Common myeloid progenitor, CD34-positive (primary cell): ENCODE measurements around the gene APP.

ENCODE experiments used
- CTCF ChIA-PET: fragments of 350-600 bp; sonication (Branson Sonifier 250); formaldehyde crosslinking; loops from one replicate; lab custom pipeline; 2021; ENCODE audit warnings: antibody characterized with exemption; lab: Charles Lee
- POLR2A ChIA-PET: fragments of 350-600 bp; sonication (Branson Sonifier 250); formaldehyde crosslinking; loops from one replicate; lab custom pipeline; 2021; ENCODE audit warnings: antibody characterized with exemption; lab: Charles Lee
- DNase-seq, 3 donors: peaks; one replicate each; pipeline versions ENCODE4 v3.0.0 to v3.0.0-alpha.2; 2013
- H3K27ac ChIP-seq, 2 experiments: 1 replicate in 1 of 2; 2 replicates in 1 of 2; pipeline ENCODE4 v1.7.0; 2013; ENCODE audit warnings: inconsistent platforms in 2 of 2, low read length in 2 of 2, mild to moderate bottlenecking in 2 of 2, low read depth in 1 of 2, moderate library complexity in 1 of 2; ENCODE audit not compliant: severe bottlenecking in 2 of 2, insufficient read depth in 1 of 2, poor library complexity in 1 of 2
- H3K27me3 ChIP-seq, 5 experiments: replicated peaks in 2 of 5; 1 replicate in 3 of 5; 2 replicates in 2 of 5; pipeline versions ENCODE4 v1.6.1 to v1.7.0; 2013; ENCODE audit warnings: low read length in 4 of 5, mild to moderate bottlenecking in 2 of 5, moderate library complexity in 2 of 5, inconsistent platforms in 1 of 5; ENCODE audit not compliant: insufficient read depth in 5 of 5, control insufficient read depth in 4 of 5
- H3K36me3 ChIP-seq, 4 experiments: 1 replicate in 2 of 4; 2 replicates in 2 of 4; pipeline versions ENCODE4 v1.6.1 to v1.7.0; 2013; ENCODE audit warnings: low read length in 3 of 4, control low read depth in 1 of 4, mild to moderate bottlenecking in 1 of 4; ENCODE audit not compliant: control insufficient read depth in 4 of 4, insufficient read depth in 4 of 4
- H3K4me1 ChIP-seq, 4 experiments: 1 replicate in 3 of 4; 2 replicates in 1 of 4; pipeline versions ENCODE4 v1.6.1 to v1.7.1; 2013; ENCODE audit warnings: low read length in 3 of 4, mild to moderate bottlenecking in 3 of 4, control low read depth in 1 of 4, inconsistent platforms in 1 of 4, moderate library complexity in 1 of 4; ENCODE audit not compliant: control insufficient read depth in 4 of 4, insufficient read depth in 4 of 4; ENCODE audit errors: control extremely low read depth in 1 of 4
- H3K4me3 ChIP-seq, 7 experiments: 1 replicate in 4 of 7; 2 replicates in 3 of 7; pipeline versions ENCODE4 v1.5.1 to v1.7.0; 2013; ENCODE audit warnings: mild to moderate bottlenecking in 7 of 7, low read length in 6 of 7, moderate library complexity in 6 of 7, inconsistent platforms in 2 of 7, low read depth in 2 of 7, control low read depth in 1 of 7; ENCODE audit not compliant: insufficient read depth in 4 of 7, control insufficient read depth in 1 of 7; ENCODE audit errors: extremely low read depth in 1 of 7
- H3K9me3 ChIP-seq, 5 experiments: 1 replicate in 4 of 5; 2 replicates in 1 of 5; pipeline versions ENCODE4 v1.6.1 to v1.7.1; 2013; ENCODE audit warnings: low read length in 4 of 5, mild to moderate bottlenecking in 2 of 5, inconsistent platforms in 1 of 5, low read depth in 1 of 5, moderate library complexity in 1 of 5; ENCODE audit not compliant: control insufficient read depth in 4 of 5, insufficient read depth in 2 of 5; ENCODE audit errors: control extremely low read depth in 1 of 5
- WGBS: methylation state at CpG from one replicate; pipeline ENCODE4 v1.1.5; 2013; ENCODE audit not compliant: insufficient coverage; 5-methylcytosine and 5-hydroxymethylcytosine counted together

The APP gene

DNA sequence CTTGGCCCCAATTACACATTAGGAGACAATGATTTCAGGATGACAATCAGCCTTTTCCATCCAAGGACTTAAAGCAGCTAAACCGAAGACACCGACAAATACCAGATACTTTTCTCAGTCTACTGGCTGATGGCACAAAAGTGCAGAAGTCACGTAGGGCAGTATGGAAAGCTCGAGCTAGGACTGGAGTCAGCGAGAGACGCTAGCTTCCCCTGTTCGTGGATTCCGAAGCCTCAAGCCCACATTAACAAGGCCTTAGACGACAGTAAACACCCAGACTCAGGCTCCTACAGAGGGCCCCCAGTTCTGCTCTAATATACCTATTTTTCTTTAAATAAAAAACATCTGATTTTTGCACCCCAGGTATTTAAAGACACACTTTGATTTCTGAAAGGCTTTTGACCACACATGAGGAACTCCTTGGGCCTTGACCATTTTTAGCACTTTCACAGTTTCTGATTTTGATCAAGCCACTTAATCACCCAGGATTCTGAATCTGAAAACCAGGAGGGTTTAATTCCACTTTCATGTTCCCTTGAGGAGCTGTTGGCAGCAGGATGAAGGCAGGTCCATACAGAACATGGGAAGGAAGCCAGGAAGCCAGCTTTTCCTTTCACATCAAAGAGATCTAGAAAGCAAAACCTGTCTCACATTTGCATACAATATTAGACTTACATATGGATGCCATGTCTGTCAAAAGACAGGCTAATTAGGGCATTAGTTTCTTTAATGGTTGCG is 231.7 kb downstream of the APP start:
- CTCF ChIA-PET = interaction anchor here (0.9 to 1.4 kb wide), 3 partner anchors 9 to 27 kb away, joined by 3 to 4 read pairs (median 3); no protein-coding TSS in a partner anchor
- Histone ChIP-seq H3K27me3 (no peaks in the 10 kb centered on the region), H3K4me1 (peaks cover 0 to 18% (median 7%) of the 10 kb centered on the region in 4 experiments), H3K4me3 (no peak overlapping the region), H3K36me3 (peaks cover 0 to 14% (median 0%) of the 10 kb centered on the region in 4 experiments), H3K27ac (no peak overlapping the region), H3K9me3 (no peaks in the 10 kb centered on the region)
- DNase-seq = no peak
- POLR2A ChIA-PET = no interaction called here
- 98% methylated on average over 8 of the region's 10 CpGs for WGBS

DNA sequence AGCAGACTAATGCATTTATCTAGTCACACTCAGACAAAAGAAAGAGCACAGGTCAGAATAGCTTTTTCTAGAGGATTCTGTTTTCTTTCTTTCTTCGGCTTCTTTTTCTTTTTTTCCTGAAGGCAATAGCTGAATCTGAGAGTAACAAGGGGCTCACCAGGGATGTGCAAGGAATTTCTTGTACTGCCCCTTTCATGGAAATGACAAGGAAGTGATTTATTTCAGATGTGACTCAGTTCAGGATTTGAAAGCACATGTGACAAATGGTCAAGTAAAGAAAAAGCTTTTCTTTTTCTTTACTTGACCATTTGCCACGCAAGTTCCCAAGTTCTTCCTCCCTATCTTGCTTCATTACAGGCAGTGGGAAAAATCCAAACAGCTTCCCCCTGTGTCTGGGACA is 233.8 kb downstream of the APP start:
- DNase-seq = no peak
- H3K9me3 ChIP-seq = no peaks in the 10 kb centered on the region
- H3K27ac ChIP-seq = no peak overlapping the region
- CTCF ChIA-PET = interaction anchor here (1.2 kb wide), 1 partner anchor 11 kb away, joined by 5 read pairs; no protein-coding TSS in a partner anchor
- WGBS = 100% methylated on average over 1 of the region's 2 CpGs
- H3K4me3 ChIP-seq = no peak overlapping the region
- no peaks in the 10 kb centered on the region for H3K27me3 ChIP-seq
- POLR2A ChIA-PET = no interaction called here
- peaks cover 0 to 11% (median 0%) of the 10 kb centered on the region in 4 experiments for H3K36me3 ChIP-seq
- peaks cover 0 to 19% (median 7%) of the 10 kb centered on the region in 4 experiments for H3K4me1 ChIP-seq

DNA sequence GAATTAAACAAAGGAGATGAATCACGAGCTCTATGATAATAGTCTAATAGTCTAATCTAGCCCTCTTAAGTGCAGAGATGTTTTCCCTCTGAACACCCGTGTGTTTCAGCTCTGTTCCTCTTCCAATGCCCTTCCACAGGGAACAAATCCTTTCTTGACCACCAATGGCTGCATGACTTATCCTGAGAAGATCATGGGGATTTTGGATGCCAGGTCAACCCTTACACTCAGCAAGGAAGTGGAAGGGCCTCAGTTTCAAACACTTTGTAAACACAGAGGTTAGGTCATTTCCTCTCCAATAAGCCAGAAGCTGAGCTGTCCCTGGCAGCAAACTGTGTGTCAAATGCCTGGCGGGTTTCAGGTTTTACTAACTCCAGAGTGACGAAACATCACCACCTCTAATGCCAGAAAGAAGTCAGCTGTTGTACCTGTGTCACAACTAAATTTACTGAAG is 235.8 kb downstream of the APP start:
- DNase-seq = peak; percentile 35 to 79 (median 69)
- peaks cover 0 to 28% (median 12%) of the 10 kb centered on the region in 4 experiments for H3K4me1 ChIP-seq
- POLR2A ChIA-PET = no interaction called here
- peaks cover 0 to 21% (median 0%) of the 10 kb centered on the region in 4 experiments for H3K36me3 ChIP-seq
- CTCF ChIA-PET = interaction anchor here (0.6 to 1.4 kb wide), 4 partner anchors 10 to 33 kb away, joined by 3 to 5 read pairs (median 3); no protein-coding TSS in a partner anchor
- 62% methylated on average over 3 of the region's 4 CpGs for WGBS
- no peaks in the 10 kb centered on the region for H3K27me3 ChIP-seq
- H3K9me3 ChIP-seq = no peaks in the 10 kb centered on the region
- H3K4me3 ChIP-seq = peak overlapping the region in 2 of 7 experiments; percentile 10 to 24
- peak overlapping the region; percentile 1 to 75 for H3K27ac ChIP-seq

DNA sequence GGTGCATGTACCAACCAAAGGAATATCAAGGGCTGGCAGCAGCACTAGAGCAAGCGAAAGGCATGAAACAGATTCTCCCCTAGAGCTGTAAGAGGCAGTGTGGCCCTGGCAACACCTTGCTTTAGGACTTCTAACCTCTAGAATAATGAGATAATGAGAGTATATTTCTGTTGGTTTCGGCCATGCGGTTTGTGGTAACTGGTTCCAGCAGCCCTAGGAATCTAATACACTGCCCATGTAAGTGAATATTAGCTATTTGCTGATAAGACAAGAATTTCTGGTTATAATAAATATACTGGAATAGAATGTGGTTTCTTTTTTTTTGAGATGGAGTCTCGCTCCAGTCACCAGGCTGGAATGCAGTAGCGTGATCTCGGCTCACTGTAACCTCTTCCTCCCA is 236.4 kb downstream of the APP start:
- no peak for DNase-seq
- Histone ChIP-seq H3K27me3 (no peaks in the 10 kb centered on the region), H3K9me3 (no peaks in the 10 kb centered on the region), H3K4me1 (peaks cover 0 to 29% (median 13%) of the 10 kb centered on the region in 4 experiments), H3K36me3 (peaks cover 0 to 22% (median 0%) of the 10 kb centered on the region in 4 experiments), H3K4me3 (no peak overlapping the region), H3K27ac (no peak overlapping the region)
- CTCF ChIA-PET = interaction anchor here (1.4 kb wide), 1 partner anchor 21 kb away, joined by 3 read pairs; no protein-coding TSS in a partner anchor
- WGBS = 100% methylated on average over 5 of the region's 6 CpGs
- POLR2A ChIA-PET = no interaction called here

DNA sequence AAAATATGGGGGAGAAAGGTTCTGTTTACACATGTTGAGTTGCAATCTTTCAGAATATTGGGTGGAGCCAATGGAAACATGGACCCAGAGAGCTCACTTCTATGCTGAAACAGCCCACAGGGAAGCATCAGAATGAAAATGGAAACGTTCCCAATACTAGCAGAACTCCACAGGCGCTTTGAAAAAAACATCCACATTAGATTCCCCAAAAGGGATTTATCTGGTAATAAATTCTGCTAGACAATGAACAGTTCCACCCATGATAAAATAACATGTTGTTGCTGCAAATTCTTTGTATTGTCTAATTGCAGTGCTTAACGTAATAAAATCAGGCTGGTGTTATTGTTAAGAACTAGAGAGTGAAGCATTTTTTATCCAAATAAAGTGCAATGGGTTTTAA is 238.8 kb downstream of the APP start:
- CTCF ChIA-PET = interaction anchor here (1.8 kb wide), 1 partner anchor 37 kb away, joined by 5 read pairs; no protein-coding TSS in a partner anchor
- no peak overlapping the region for H3K4me3 ChIP-seq
- H3K4me1 ChIP-seq = peaks cover 10 to 42% (median 20%) of the 10 kb centered on the region in 4 experiments
- H3K27ac ChIP-seq = no peak overlapping the region
- POLR2A ChIA-PET = no interaction called here
- no peak for DNase-seq
- no CpG with 5 or more reads among the region's 3 CpGs for WGBS
- H3K27me3 ChIP-seq = no peaks in the 10 kb centered on the region
- no peaks in the 10 kb centered on the region for H3K9me3 ChIP-seq
- H3K36me3 ChIP-seq = peaks cover 0 to 17% (median 0%) of the 10 kb centered on the region in 4 experiments

DNA sequence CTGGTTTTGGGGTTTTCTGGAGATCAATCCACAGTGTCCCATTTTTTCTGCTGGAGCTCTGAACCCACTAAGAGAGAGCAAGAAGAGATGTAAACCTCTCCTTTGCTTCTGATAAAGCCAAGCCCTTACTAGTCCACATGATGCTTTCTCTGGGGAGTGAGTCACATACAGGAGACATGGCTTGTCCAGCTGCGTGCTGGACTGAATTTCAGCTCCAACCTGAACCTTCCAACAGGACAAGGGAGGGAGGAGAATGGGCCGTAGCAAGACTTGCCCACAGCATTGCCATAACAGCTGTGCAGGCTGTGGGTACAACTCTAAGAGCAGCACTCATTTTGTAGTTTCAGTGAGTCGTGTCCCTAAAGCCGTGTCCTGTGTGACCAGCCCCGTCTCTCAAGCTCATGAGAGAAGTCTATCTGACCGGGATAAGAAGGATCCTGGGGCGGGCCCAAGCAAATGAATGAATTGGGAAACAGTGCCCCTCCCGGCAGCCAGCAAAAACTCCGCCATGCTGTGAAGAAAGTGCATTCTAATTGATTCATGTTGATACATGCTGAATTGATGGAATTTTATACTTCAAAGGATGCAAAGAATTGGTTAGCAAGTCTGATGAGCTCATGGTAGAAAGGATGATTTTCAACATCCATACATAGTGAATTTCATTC is 240.6 kb downstream of the APP start:
- Histone ChIP-seq H3K4me1 (peaks cover 10 to 51% (median 34%) of the 10 kb centered on the region in 4 experiments), H3K27ac (no peak overlapping the region), H3K4me3 (no peak overlapping the region), H3K9me3 (no peaks in the 10 kb centered on the region), H3K27me3 (no peaks in the 10 kb centered on the region), H3K36me3 (peaks cover 0 to 18% (median 0%) of the 10 kb centered on the region in 4 experiments)
- WGBS = 100% methylated on average over 8 of the region's 9 CpGs
- ChIA-PET CTCF (interaction anchor here (0.8 to 1.8 kb wide), 5 partner anchors 9 to 49 kb away, joined by 3 to 5 read pairs (median 3); no protein-coding TSS in a partner anchor), POLR2A (interaction anchor here (0.9 kb wide), 1 partner anchor 18 kb away, joined by 4 read pairs; no protein-coding TSS in a partner anchor)
- no peak for DNase-seq
